T-cell (primary cell): ENCODE results near the gene AQP7. TPM values are rescaled to one million over a fixed set of nuclear protein-coding genes. Genes with fewer than 3 reads are reported as not detected.

Experiments
- ATAC-seq, 4 experiments: fragments of 200-7000 bp in 3 of 4; fragments of 150-1000 bp in 1 of 4; cut with Tn5 transposase; replicated peaks in 1 of 4; 1 replicate in 3 of 4; 2 replicates in 1 of 4; pipeline ENCODE4 v1.10.0; 2021; ENCODE audit warnings: moderate library complexity in 3 of 4, mild to moderate bottlenecking in 2 of 4, moderate number of reproducible peaks in 1 of 4
- CTCF ChIA-PET, 2 donors: fragments of 300-600 bp; sonication (Branson Sonifier 250); formaldehyde crosslinking; loops; one replicate each; lab custom pipeline; 2022; ENCODE audit warnings: antibody characterized with exemption in 2 of 2; lab: Charles Lee
- POLR2A ChIA-PET, 2 donors: fragments of 300-600 bp; sonication (Branson Sonifier 250); formaldehyde crosslinking; loops; one replicate each; lab custom pipeline; 2022; ENCODE audit warnings: antibody characterized with exemption in 2 of 2; lab: Charles Lee
- DNase-seq, 35 experiments: peaks; one replicate each; pipeline versions ENCODE4 v3.0.0 to v3.0.0-alpha.2; 2013 to 2023
- H3K27ac ChIP-seq: one replicate; pipeline ENCODE4 v1.5.1; 2013; ENCODE audit warnings: low read length
- H3K27me3 ChIP-seq, 2 experiments: replicated peaks in 1 of 2; 1 replicate in 1 of 2; 2 replicates in 1 of 2; pipeline versions ENCODE4 v1.6.1 to v1.7.0; 2013; ENCODE audit warnings: low read length in 1 of 2, mixed read lengths in 1 of 2; ENCODE audit not compliant: control insufficient read depth in 2 of 2, insufficient read depth in 2 of 2; ENCODE audit errors: extremely low read depth in 1 of 2
- H3K36me3 ChIP-seq, 2 donors: 1 replicate in 1 of 2; 2 replicates in 1 of 2; pipeline versions ENCODE4 v1.6.1 to v1.7.0; 2013; ENCODE audit warnings: low read length in 1 of 2; ENCODE audit not compliant: control insufficient read depth in 2 of 2, insufficient read depth in 1 of 2; ENCODE audit errors: extremely low read depth in 1 of 2
- H3K4me1 ChIP-seq, 2 experiments: 1 replicate in 1 of 2; 2 replicates in 1 of 2; pipeline versions ENCODE4 v1.6.1 to v1.7.0; 2013; ENCODE audit warnings: low read length in 2 of 2, mixed read lengths in 1 of 2; ENCODE audit not compliant: insufficient read depth in 2 of 2, control insufficient read depth in 1 of 2; ENCODE audit errors: extremely low read depth in 1 of 2
- H3K4me3 ChIP-seq, 2 donors: 1 replicate in 1 of 2; 2 replicates in 1 of 2; pipeline versions ENCODE4 v1.5.1 to v1.7.0; 2013; ENCODE audit warnings: mild to moderate bottlenecking in 2 of 2, low read length in 1 of 2, moderate library complexity in 1 of 2; ENCODE audit not compliant: control insufficient read depth in 1 of 2; ENCODE audit errors: extremely low read depth in 1 of 2
- H3K9me3 ChIP-seq: 2 replicates; pipeline ENCODE4 v1.7.0; 2013
- H3K27ac Mint-ChIP-seq, 2 donors: one replicate each; pipeline ENCODE4 v1.8.0; 2020 to 2021; ENCODE audit warnings: mild to moderate bottlenecking in 2 of 2, mixed read lengths in 2 of 2
- H3K27me3 Mint-ChIP-seq, 2 donors: one replicate each; pipeline ENCODE4 v1.8.0; 2021 to 2022; ENCODE audit warnings: mixed read lengths in 2 of 2
- H3K36me3 Mint-ChIP-seq: one replicate; pipeline ENCODE4 v1.8.0; 2021; ENCODE audit warnings: mixed read lengths
- H3K4me1 Mint-ChIP-seq, 3 donors: one replicate each; pipeline ENCODE4 v1.8.0; 2020 to 2022; ENCODE audit warnings: mixed read lengths in 3 of 3, mild to moderate bottlenecking in 1 of 3
- H3K4me3 Mint-ChIP-seq, 3 donors: one replicate each; pipeline ENCODE4 v1.8.0; 2020 to 2022; ENCODE audit warnings: mild to moderate bottlenecking in 3 of 3, mixed read lengths in 3 of 3, moderate library complexity in 3 of 3
- H3K9me3 Mint-ChIP-seq, 3 donors: one replicate each; pipeline ENCODE4 v1.8.0; 2020 to 2022; ENCODE audit warnings: mixed read lengths in 3 of 3
- WGBS: methylation state at CpG from one replicate; pipeline ENCODE4 v1.1.5; 2013; ENCODE audit warnings: missing lambda C conversion rate; ENCODE audit not compliant: insufficient coverage; 5-methylcytosine and 5-hydroxymethylcytosine counted together
- total RNA-seq, 35 experiments: library from RNA in 6 of 35; stranded (reverse) in 6 of 35; fragments of 120-200 nt in 1 of 35; gene quantifications; one replicate each; pipeline versions ENCODE4 v1.2.1 to v1.2.4 and lab custom pipeline; 2013 to 2026

AQP7 gene
- total RNA-seq, 5 donors from 2014 or later (not counting 1 experiment from before 2014, with no cell fraction given): 0.20 to 1.4 (median 0.44) TPM

GRCh38 chr9:33375841-33376321 lies 26.5 kb downstream of the AQP7 start:
- ATAC-seq: no peak
- no peak for DNase-seq
- POLR2A ChIA-PET: interaction anchor here in 1 of 2 donors (0.5 kb wide), 1 partner anchor 19 kb away, joined by 9 read pairs; no protein-coding TSS in a partner anchor

DNA sequence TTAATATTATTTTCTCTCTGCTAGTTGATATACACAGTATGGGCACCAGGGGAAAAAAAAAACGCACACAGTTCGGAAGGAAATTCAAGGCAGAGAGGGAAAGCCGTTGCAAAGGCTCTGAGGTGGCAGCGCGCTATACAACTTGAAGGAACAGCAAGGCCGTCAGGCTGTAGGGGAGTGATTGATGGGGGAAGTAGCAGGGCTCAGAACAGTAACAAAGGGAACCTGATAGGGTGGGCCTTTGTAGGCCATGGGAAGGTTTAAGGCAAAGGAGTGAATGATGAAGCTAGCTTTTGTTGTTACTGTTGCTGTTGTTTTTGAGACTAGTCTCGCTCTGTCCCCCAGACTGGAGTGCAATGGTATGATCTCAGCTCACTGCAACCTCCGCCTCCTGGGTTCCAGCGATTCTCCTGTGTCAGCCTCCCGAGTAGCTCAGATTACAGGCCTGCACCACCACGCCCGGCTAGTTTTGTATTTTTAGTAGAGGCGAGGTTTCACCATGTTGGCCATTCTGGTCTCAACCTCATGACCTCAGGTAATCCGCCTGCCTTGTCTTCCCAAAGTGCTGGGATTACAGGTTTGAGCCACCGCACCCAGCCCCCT lies 27.0 kb downstream of the AQP7 start:
- peaks cover 0 to 9% of the 10 kb centered on the region in 2 experiments for H3K4me1 ChIP-seq
- peaks cover 14% of the 10 kb centered on the region for H3K36me3 Mint-ChIP-seq

More at GRCh38 chr9:33375841-33376321, 26.5 kb downstream of the AQP7 start:
- H3K27ac Mint-ChIP-seq: peak overlapping the region in 1 of 2 donors; percentile 14
- no peaks in the 10 kb centered on the region for H3K27me3 ChIP-seq
- no peak overlapping the region for H3K4me3 ChIP-seq
- peaks cover 9% of the 10 kb centered on the region for H3K36me3 Mint-ChIP-seq
- H3K4me1 ChIP-seq: peaks cover 0 to 9% of the 10 kb centered on the region in 2 experiments
- CTCF ChIA-PET: interaction anchor here (0.6 to 2.9 kb wide), 7 partner anchors 37 to 754 kb away, joined by 3 to 33 read pairs (median 13); partner anchors contain the start of genes AQP3 (in 1 of the 2) and NOL6 (in 1 of the 2)
- no peak overlapping the region for H3K27ac ChIP-seq
- H3K9me3 Mint-ChIP-seq: no peaks in the 10 kb centered on the region
- H3K4me3 Mint-ChIP-seq: no peak overlapping the region
- H3K36me3 ChIP-seq: peaks cover 0 to 11% of the 10 kb centered on the region in 2 donors
- H3K27me3 Mint-ChIP-seq: no peaks in the 10 kb centered on the region
- WGBS: 97% methylated on average over 6 of the region's 7 CpGs
- no peaks in the 10 kb centered on the region for H3K9me3 ChIP-seq
- peaks cover 10 to 14% (median 11%) of the 10 kb centered on the region in 3 donors for H3K4me1 Mint-ChIP-seq

GRCh38 chr9:33374634-33375237 lies 27.6 kb downstream of the AQP7 start:
- H3K9me3 Mint-ChIP-seq: no peaks in the 10 kb centered on the region
- peak overlapping the region; percentile 25 to 43 (median 32) for H3K4me3 Mint-ChIP-seq
- H3K36me3 ChIP-seq: peaks cover 3 to 23% of the 10 kb centered on the region in 2 donors
- peak; percentile 81 to 94 (median 88) for ATAC-seq
- WGBS: 94% methylated on average over 2 of the region's 6 CpGs
- peaks cover 10 to 14% (median 11%) of the 10 kb centered on the region in 3 donors for H3K4me1 Mint-ChIP-seq
- CTCF ChIA-PET: interaction anchor here (0.6 to 2.9 kb wide), 16 partner anchors 10 to 1711 kb away, joined by 3 to 33 read pairs (median 4); partner anchors contain the start of genes AQP3 (in 1 of the 2) and NOL6 (in 1 of the 2)
- H3K36me3 Mint-ChIP-seq: peaks cover 20% of the 10 kb centered on the region
- peaks cover 0 to 9% of the 10 kb centered on the region in 2 experiments for H3K4me1 ChIP-seq
- H3K9me3 ChIP-seq: no peaks in the 10 kb centered on the region
- peak overlapping the region; percentile 64 to 72 for H3K27ac Mint-ChIP-seq
- no peak overlapping the region for H3K27ac ChIP-seq
- peak overlapping the region in 1 of 2 donors; percentile 2 for H3K4me3 ChIP-seq
- peak; percentile 35 to 79 (median 62) for DNase-seq
- no peaks in the 10 kb centered on the region for H3K27me3 ChIP-seq
- POLR2A ChIA-PET: interaction anchor here in 1 of 2 donors (0.6 to 0.7 kb wide), 2 partner anchors 81 to 259 kb away, joined by 4 to 7 read pairs; no protein-coding TSS in a partner anchor
- H3K27me3 Mint-ChIP-seq: no peaks in the 10 kb centered on the region

More for the DNA sequence above, 27.0 kb downstream of the AQP7 start:
- Mint-ChIP-seq H3K9me3 (no peaks in the 10 kb centered on the region), H3K27ac (peak overlapping the region; percentile 64 to 72), H3K4me1 (peaks cover 10 to 14% (median 11%) of the 10 kb centered on the region in 3 donors), H3K27me3 (no peaks in the 10 kb centered on the region), H3K4me3 (peak overlapping the region; percentile 25 to 43 (median 32))
- H3K27me3 ChIP-seq: no peaks in the 10 kb centered on the region
- DNase-seq: peak in 2 of 35 experiments; percentile 11 to 13
- no peak overlapping the region for H3K27ac ChIP-seq
- WGBS: 73% methylated on average over 11 of the region's 15 CpGs
- peak overlapping the region in 1 of 2 donors; percentile 2 for H3K4me3 ChIP-seq
- ATAC-seq: peak; percentile 14 to 72 (median 26)
- POLR2A ChIA-PET: interaction anchor here (0.5 to 0.7 kb wide), 3 partner anchors 19 to 259 kb away, joined by 4 to 9 read pairs (median 7); no protein-coding TSS in a partner anchor
- peaks cover 3 to 17% of the 10 kb centered on the region in 2 donors for H3K36me3 ChIP-seq
- CTCF ChIA-PET: interaction anchor here (0.6 to 2.9 kb wide), 15 partner anchors 10 to 753 kb away, joined by 3 to 33 read pairs (median 4); partner anchors contain the start of genes AQP3 (in 1 of the 2) and NOL6 (in 1 of the 2)
- H3K9me3 ChIP-seq: no peaks in the 10 kb centered on the region

DNA sequence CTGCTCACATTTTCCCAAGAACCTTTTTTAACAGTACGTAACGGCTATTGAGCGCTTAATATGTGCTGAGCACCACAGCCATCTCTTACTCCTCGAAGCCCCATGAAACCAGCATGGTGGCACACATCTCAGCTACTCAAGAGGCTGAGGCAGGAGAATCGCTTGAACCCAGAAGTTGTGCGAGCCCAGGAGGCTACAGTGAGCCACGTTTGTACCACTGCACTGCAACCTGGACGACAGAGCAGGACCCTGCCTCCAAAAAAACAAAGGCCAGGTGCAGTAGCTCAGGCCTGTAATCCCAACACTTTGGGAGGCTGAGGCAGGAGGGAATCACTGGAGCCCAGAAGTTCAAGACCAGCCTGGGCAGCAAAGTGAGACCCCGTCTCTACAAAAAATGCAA lies 28.2 kb downstream of the AQP7 start:
- ATAC-seq (no peak), DNase-seq (no peak)
- Histone ChIP-seq H3K27me3 (no peaks in the 10 kb centered on the region), H3K36me3 (peaks cover 3 to 27% of the 10 kb centered on the region in 2 donors), H3K9me3 (no peaks in the 10 kb centered on the region), H3K4me1 (peaks cover 0 to 9% of the 10 kb centered on the region in 2 experiments), H3K4me3 (no peak overlapping the region), H3K27ac (no peak overlapping the region)
- ChIA-PET CTCF (interaction anchor here (0.7 to 2.9 kb wide), 9 partner anchors 9 to 1711 kb away, joined by 3 to 33 read pairs (median 12); partner anchors contain the start of genes AQP3 (in 1 of the 2) and NOL6 (in 1 of the 2)), POLR2A (no interaction called here)
- Mint-ChIP-seq H3K36me3 (peaks cover 26% of the 10 kb centered on the region), H3K27ac (no peak overlapping the region), H3K4me1 (peaks cover 10 to 14% (median 11%) of the 10 kb centered on the region in 3 donors), H3K27me3 (no peaks in the 10 kb centered on the region), H3K4me3 (no peak overlapping the region), H3K9me3 (no peaks in the 10 kb centered on the region)
- 83% methylated on average over 9 of the region's 9 CpGs for WGBS

GRCh38 chr9:33372900-33373299 lies 29.5 kb downstream of the AQP7 start:
- H3K27ac Mint-ChIP-seq: peak overlapping the region in 1 of 2 donors; percentile 16
- ATAC-seq (no peak), DNase-seq (no peak)
- Histone ChIP-seq H3K36me3 (peaks cover 3 to 38% of the 10 kb centered on the region in 2 donors), H3K4me3 (no peak overlapping the region), H3K9me3 (no peaks in the 10 kb centered on the region), H3K4me1 (peaks cover 0 to 9% of the 10 kb centered on the region in 2 experiments), H3K27me3 (no peaks in the 10 kb centered on the region), H3K27ac (no peak overlapping the region)
- H3K27me3 Mint-ChIP-seq: no peaks in the 10 kb centered on the region
- H3K9me3 Mint-ChIP-seq: no peaks in the 10 kb centered on the region
- POLR2A ChIA-PET: interaction anchor here in 1 of 2 donors (1.5 kb wide), 1 partner anchor 101 kb away, joined by 3 read pairs; the partner anchor contains the start of gene NOL6
- CTCF ChIA-PET: interaction anchor here (0.6 to 2.9 kb wide), 3 partner anchors 76 to 130 kb away, joined by 3 to 15 read pairs (median 3); partner anchors contain the start of gene AQP3 (in 1 of the 2)
- H3K4me3 Mint-ChIP-seq: no peak overlapping the region
- H3K36me3 Mint-ChIP-seq: peaks cover 31% of the 10 kb centered on the region
- peaks cover 10 to 14% (median 11%) of the 10 kb centered on the region in 3 donors for H3K4me1 Mint-ChIP-seq
- 100% methylated on average over 3 of the region's 4 CpGs for WGBS
